ENCODE data around the gene HS2ST1.

DNA sequence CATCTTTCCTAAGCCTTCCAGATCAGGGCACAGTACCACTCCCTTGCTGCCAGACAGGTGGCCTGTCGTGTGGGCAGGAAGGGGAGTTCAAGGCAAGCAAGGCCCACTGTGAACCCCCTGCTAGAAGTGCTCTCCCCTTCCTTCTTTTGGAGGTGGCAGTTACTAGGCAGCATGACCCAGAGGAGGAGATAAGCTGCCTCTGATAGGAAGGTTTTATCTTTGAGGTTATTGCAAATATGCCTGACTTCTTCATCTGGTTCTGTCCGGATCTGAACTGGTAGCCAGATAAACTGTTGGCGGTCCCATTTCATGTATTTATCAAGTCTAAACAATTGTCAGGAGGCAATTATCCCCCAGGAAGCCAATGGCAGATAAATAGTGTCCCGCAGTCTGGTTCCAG, 216.0 kb downstream of the HS2ST1 start:
- TF ChIP-seq POLR2A (IDR thresholded peaks at IDR 0.05) (no peak), EP300 (IDR thresholded peaks at IDR 0.05) (no peak)
- TF ChIP-seq, protein P1, sequence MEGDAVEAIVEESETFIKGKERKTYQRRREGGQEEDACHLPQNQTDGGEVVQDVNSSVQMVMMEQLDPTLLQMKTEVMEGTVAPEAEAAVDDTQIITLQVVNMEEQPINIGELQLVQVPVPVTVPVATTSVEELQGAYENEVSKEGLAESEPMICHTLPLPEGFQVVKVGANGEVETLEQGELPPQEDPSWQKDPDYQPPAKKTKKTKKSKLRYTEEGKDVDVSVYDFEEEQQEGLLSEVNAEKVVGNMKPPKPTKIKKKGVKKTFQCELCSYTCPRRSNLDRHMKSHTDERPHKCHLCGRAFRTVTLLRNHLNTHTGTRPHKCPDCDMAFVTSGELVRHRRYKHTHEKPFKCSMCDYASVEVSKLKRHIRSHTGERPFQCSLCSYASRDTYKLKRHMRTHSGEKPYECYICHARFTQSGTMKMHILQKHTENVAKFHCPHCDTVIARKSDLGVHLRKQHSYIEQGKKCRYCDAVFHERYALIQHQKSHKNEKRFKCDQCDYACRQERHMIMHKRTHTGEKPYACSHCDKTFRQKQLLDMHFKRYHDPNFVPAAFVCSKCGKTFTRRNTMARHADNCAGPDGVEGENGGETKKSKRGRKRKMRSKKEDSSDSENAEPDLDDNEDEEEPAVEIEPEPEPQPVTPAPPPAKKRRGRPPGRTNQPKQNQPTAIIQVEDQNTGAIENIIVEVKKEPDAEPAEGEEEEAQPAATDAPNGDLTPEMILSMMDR (IDR thresholded peaks at IDR 0.05): no peak

Measured in upper lobe of left lung (tissue), 4 donors.